IMR-90 (cell line): ENCODE data around the gene OR8J1. TPM values are rescaled to one million over a fixed set of nuclear protein-coding genes. Genes with fewer than 3 reads are reported as not detected.

Experiments used
- ATAC-seq: fragments of 200-7000 bp; cut with Tn5 transposase; 2 replicates; pipeline ENCODE4 v1.9.1; 2020; ENCODE audit warnings: low read depth, mild to moderate bottlenecking, moderate library complexity
- Bru-seq: library from RNA; stranded (reverse); fragments of 400-500 nt; gene quantifications from one replicate; lab custom pipeline; 2021; lab: Mats Ljungman, UMichigan
- BruChase-seq, 2 experiments: library from RNA; stranded (reverse); fragments of 400-500 nt; gene quantifications; one replicate each; lab custom pipeline; 2021; lab: Mats Ljungman, UMichigan
- BruUV-seq: library from RNA; stranded (reverse); fragments of 400-500 nt; replicated peaks from 2 replicates; lab custom pipeline; 2021; lab: Mats Ljungman, UMichigan
- CTCF ChIA-PET: fragments of 300-600 bp; formaldehyde crosslinking; extraction: SDS; loops from one replicate; lab custom pipeline; 2021; ENCODE audit warnings: antibody characterized with exemption; lab: Yijun Ruan, JAX
- POLR2A ChIA-PET: fragments of 300-600 bp; sonication (Branson Sonifier 250); formaldehyde crosslinking; loops from one replicate; lab custom pipeline; 2022; ENCODE audit warnings: antibody characterized with exemption; ENCODE audit not compliant: unreplicated experiment; lab: Charles Lee
- DNase-seq: peaks from one replicate; pipeline ENCODE4 v3.0.0; 2013
- H2AFZ ChIP-seq: replicated peaks from 2 replicates; pipeline ENCODE3; 2013; ENCODE audit warnings: low read length, mild to moderate bottlenecking; ENCODE audit not compliant: poor library complexity
- H2AK5ac ChIP-seq: 2 replicates; pipeline ENCODE4 v1.6.1; 2013; ENCODE audit warnings: low read depth, low read length, inconsistent platforms
- H2AK9ac ChIP-seq: replicated peaks from 2 replicates; pipeline ENCODE3; 2013; ENCODE audit warnings: mild to moderate bottlenecking, low read depth, low read length, moderate library complexity; ENCODE audit not compliant: poor library complexity
- H2BK120ac ChIP-seq: 2 replicates; pipeline ENCODE4 v1.6.1; 2013; ENCODE audit warnings: low read depth, low read length, inconsistent platforms
- H2BK15ac ChIP-seq: 3 replicates; pipeline ENCODE4 v1.6.1; 2013; ENCODE audit warnings: low read depth, low read length, inconsistent platforms
- H2BK20ac ChIP-seq: 2 replicates; pipeline ENCODE4 v1.6.1; 2013; ENCODE audit warnings: low read depth, mild to moderate bottlenecking, inconsistent platforms, low read length, moderate library complexity
- H2BK5ac ChIP-seq: 2 replicates; pipeline ENCODE4 v1.6.1; 2013; ENCODE audit warnings: mild to moderate bottlenecking, low read depth, low read length, inconsistent platforms; ENCODE audit not compliant: poor library complexity, severe bottlenecking
- H3K14ac ChIP-seq: replicated peaks from 2 replicates; pipeline ENCODE4 v1.6.1; 2013; ENCODE audit warnings: low read depth, low read length, inconsistent platforms
- H3K18ac ChIP-seq: 2 replicates; pipeline ENCODE4 v1.6.1; 2013; ENCODE audit warnings: low read depth, low read length, control low read depth
- H3K23ac ChIP-seq: 2 replicates; pipeline ENCODE4 v1.6.1; 2013; ENCODE audit warnings: low read depth, low read length, inconsistent platforms
- H3K27ac ChIP-seq: 2 replicates; pipeline ENCODE4 v1.5.1; 2013; ENCODE audit warnings: mild to moderate bottlenecking, control low read depth, low read length; ENCODE audit not compliant: insufficient read depth
- H3K27me3 ChIP-seq: 2 replicates; pipeline ENCODE4 v1.6.1; 2013; ENCODE audit warnings: low read length; ENCODE audit not compliant: control insufficient read depth, insufficient read depth
- H3K36me3 ChIP-seq: 2 replicates; pipeline ENCODE4 v1.6.1; 2013; ENCODE audit warnings: low read length, mixed read lengths; ENCODE audit not compliant: control insufficient read depth, insufficient read depth
- H3K4ac ChIP-seq: 2 replicates; pipeline ENCODE4 v1.6.1; 2013; ENCODE audit warnings: low read depth, low read length, inconsistent platforms
- H3K4me1 ChIP-seq: 2 replicates; pipeline ENCODE4 v1.6.1; 2013; ENCODE audit warnings: low read length, mixed read lengths; ENCODE audit not compliant: control insufficient read depth, insufficient read depth
- H3K4me2 ChIP-seq: 2 replicates; pipeline ENCODE4 v1.6.1; 2013; ENCODE audit warnings: low read depth, mild to moderate bottlenecking, control low read depth, low read length, moderate library complexity
- H3K4me3 ChIP-seq: 2 replicates; pipeline ENCODE4 v1.5.1; 2013; ENCODE audit warnings: low read depth, mild to moderate bottlenecking, control low read depth, low read length, moderate library complexity; ENCODE audit not compliant: insufficient read depth
- H3K56ac ChIP-seq: 2 replicates; pipeline ENCODE4 v1.6.1; 2013; ENCODE audit warnings: low read length, inconsistent platforms; ENCODE audit not compliant: insufficient read depth; ENCODE audit errors: extremely low read depth
- H3K79me1 ChIP-seq, 2 experiments: 2 replicates each; pipeline ENCODE4 v1.6.1; 2013; ENCODE audit warnings: low read length in 2 of 2, inconsistent platforms in 1 of 2, low read depth in 1 of 2
- H3K9ac ChIP-seq: 2 replicates; pipeline ENCODE4 v1.6.1; 2013; ENCODE audit warnings: low read depth, low read length, control low read depth
- H3K9me1 ChIP-seq: 2 replicates; pipeline ENCODE4 v1.6.1; 2013; ENCODE audit warnings: low read length, inconsistent platforms; ENCODE audit not compliant: insufficient read depth
- H3K9me3 ChIP-seq: 2 replicates; pipeline ENCODE4 v1.6.1; 2013; ENCODE audit warnings: low read length; ENCODE audit not compliant: control insufficient read depth, insufficient read depth
- H4K20me1 ChIP-seq: 2 replicates; pipeline ENCODE4 v1.6.1; 2013; ENCODE audit warnings: low read length, inconsistent platforms; ENCODE audit not compliant: insufficient read depth
- H4K5ac ChIP-seq: 2 replicates; pipeline ENCODE4 v1.6.1; 2013; ENCODE audit warnings: mild to moderate bottlenecking, low read depth, low read length, control low read depth
- H4K8ac ChIP-seq, 2 experiments: 2 replicates each; pipeline ENCODE4 v1.6.1; 2013; ENCODE audit warnings: low read depth in 2 of 2, low read length in 2 of 2, control low read depth in 1 of 2, inconsistent platforms in 1 of 2
- H4K91ac ChIP-seq: 2 replicates; pipeline ENCODE4 v1.6.1; 2013; ENCODE audit warnings: low read depth, low read length, inconsistent platforms; ENCODE audit not compliant: insufficient read depth
- NFE2L2 ChIP-seq: fragments of 150-350 bp; IDR thresholded peaks from 2 replicates; pipeline ENCODE4 v1.6.1; 2016; ENCODE audit warnings: low read depth, mild to moderate bottlenecking, low read length
- RCOR1 ChIP-seq: IDR thresholded peaks from 2 replicates; pipeline ENCODE4 v1.6.1; 2012; ENCODE audit warnings: mild to moderate bottlenecking, low read length, improper control_type of control experiment; ENCODE audit not compliant: insufficient replicate concordance
- WGBS, 2 experiments: methylation state at CpG; one replicate each; pipeline versions ENCODE4 v1.1.5 to v1.1.7; 2013; ENCODE audit warnings: missing lambda C conversion rate in 2 of 2; ENCODE audit not compliant: insufficient read length in 1 of 2; ENCODE audit errors: extremely low coverage in 2 of 2; 5-methylcytosine and 5-hydroxymethylcytosine counted together
- dilution Hi-C: fragments of 300-500 bp; cut with HindIII; formaldehyde crosslinking; loops from one replicate; pipeline ENCODE4 v1.14.3; 2018; ENCODE audit warnings: low sequenced_read_pairs; ENCODE audit not compliant: unreplicated experiment
- in situ Hi-C: fragments of 300-500 bp; cut with MboI; formaldehyde crosslinking; loops from 3 replicates; pipeline ENCODE4 v1.14.3; 2019; ENCODE audit warnings: low sequenced_read_pairs, inconsistent platforms, mixed read lengths
- intact Hi-C: fragments of 100-400 bp; cut with micrococcal nuclease; formaldehyde crosslinking; loops from 2 replicates; pipeline ENCODE4 v1.10.0; 2022
- long read RNA-seq: library from polyadenylated mRNA; unstranded; transcript quantifications from one replicate; pipeline ENCODE4 v2.0.0, GENCODE V29; 2021; ENCODE audit not compliant: unreplicated experiment
- polyA plus RNA-seq, 3 experiments: library from polyadenylated mRNA; depleted of rRNA; stranded (reverse); fragments of >200 nt; gene quantifications; 2 replicates each; pipeline ENCODE4 v1.2.3, GENCODE V29; 2012; ENCODE audit warnings: low replicate concordance in 1 of 3
- total RNA-seq: library from RNA; depleted of rRNA; stranded (reverse); fragments of >200 nt; gene quantifications from 2 replicates; pipeline ENCODE4 v1.2.3, GENCODE V29; 2012; rRNA removed

The OR8J1 gene, protein sequence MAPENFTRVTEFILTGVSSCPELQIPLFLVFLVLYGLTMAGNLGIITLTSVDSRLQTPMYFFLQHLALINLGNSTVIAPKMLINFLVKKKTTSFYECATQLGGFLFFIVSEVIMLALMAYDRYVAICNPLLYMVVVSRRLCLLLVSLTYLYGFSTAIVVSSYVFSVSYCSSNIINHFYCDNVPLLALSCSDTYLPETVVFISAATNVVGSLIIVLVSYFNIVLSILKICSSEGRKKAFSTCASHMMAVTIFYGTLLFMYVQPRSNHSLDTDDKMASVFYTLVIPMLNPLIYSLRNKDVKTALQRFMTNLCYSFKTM
- total RNA-seq (not detected in 2 replicates), polyA plus RNA-seq (2012; rRNA removed) (not detected in 2 replicates), Bru-seq, nascent RNA (not detected), BruChase-seq, experiment 1, labeled RNA remaining after a 6-hour chase (not detected), BruChase-seq, experiment 2, labeled RNA remaining after a 2-hour chase (not detected)
- polyA plus RNA-seq (2012; cell fraction: cytosol; rRNA removed): not detected in 2 replicates
- not detected in 2 replicates for polyA plus RNA-seq (2012; cell fraction: nucleus; rRNA removed; ENCODE audit: low replicate concordance)
- long read RNA-seq: 0 reads

DNA sequence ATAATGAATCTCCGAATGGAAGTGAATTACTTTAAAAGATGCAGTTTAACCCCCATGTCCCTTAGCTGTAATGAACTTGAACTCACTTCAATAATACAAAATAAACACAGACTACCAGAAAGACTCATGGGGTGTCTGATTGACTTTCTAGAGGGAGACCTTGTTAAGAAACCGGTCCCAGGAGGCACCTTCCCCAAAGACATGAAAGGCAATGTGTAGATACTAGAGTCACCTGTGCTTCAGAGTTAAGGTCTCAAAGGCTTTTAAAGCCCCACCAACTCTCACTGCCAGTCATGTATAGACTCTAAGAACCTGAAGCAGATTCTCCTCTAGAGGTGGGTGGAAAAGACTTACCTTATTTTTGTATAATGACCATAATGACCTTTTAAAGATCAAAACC is at the start of gene OR8J1:
TSS of gene OR8J1 (plus strand) at position 301 of the 400 bp plus-strand sequence. CDS start 5,956 bp downstream, outside the sequence.
- Histone ChIP-seq H3K27ac (no peak within 1 kb of the TSS), H3K4me2 (no peak within 1 kb of the TSS), H3K4me3 (no peak within 1 kb of the TSS), H3K36me3 (no peaks in the 10 kb centered on the region), H3K79me1 (no peaks in the 10 kb centered on the region), H2BK5ac (no peak within 1 kb of the TSS), H3K9ac (no peak within 1 kb of the TSS), H3K9me1 (no peaks in the 10 kb centered on the region), H2AK5ac (no peak within 1 kb of the TSS), H2BK15ac (no peak within 1 kb of the TSS), H2BK120ac (no peak within 1 kb of the TSS), H4K8ac (no peak within 1 kb of the TSS), H3K14ac (no peak within 1 kb of the TSS), H4K5ac (no peak within 1 kb of the TSS), H3K4me1 (no peaks in the 10 kb centered on the region), H3K56ac (no peak within 1 kb of the TSS), H3K27me3 (no peaks in the 10 kb centered on the region), H3K23ac (no peak within 1 kb of the TSS), H3K18ac (no peak within 1 kb of the TSS), H2AFZ (no peak within 1 kb of the TSS), H4K20me1 (no peaks in the 10 kb centered on the region), H4K91ac (no peak within 1 kb of the TSS), H2BK20ac (no peak within 1 kb of the TSS), H3K9me3 (peaks cover 2% of the 10 kb centered on the region; the same call in 1 of the 2 replicates), H2AK9ac (no peak within 1 kb of the TSS), H3K4ac (no peak within 1 kb of the TSS)
- intact Hi-C loops: no loop called here
- DNase-seq (no peak), ATAC-seq (no peak)
- no peak for TF ChIP-seq RCOR1
- TF ChIP-seq NFE2L2: no peak
- in situ Hi-C loops: no loop called here
- CTCF ChIA-PET: no interaction called here
- no TSS peak for BruUV-seq
- dilution Hi-C loops: no loop called here
- POLR2A ChIA-PET: no interaction called here
- no CpG with 5 or more reads among the region's 2 CpGs for WGBS, 2 experiments
